Neural crest cell (in vitro differentiated cells): ENCODE results near the gene WWOX. TPM values are rescaled to one million over a fixed set of nuclear protein-coding genes. Genes with fewer than 3 reads are reported as not detected.

Experiments
- DNase-seq: peaks from one replicate; pipeline ENCODE4 v3.0.0; 2021; ENCODE audit warnings: low read depth, mixed read lengths, low spot score
- H3K27ac Mint-ChIP-seq: one replicate; pipeline ENCODE4 v1.8.0; 2021; ENCODE audit warnings: mild to moderate bottlenecking, mixed read lengths; ENCODE audit not compliant: unreplicated experiment
- H3K27me3 Mint-ChIP-seq: 2 replicates; pipeline ENCODE4 v1.8.0; 2021; ENCODE audit warnings: low read depth, mild to moderate bottlenecking, mixed read lengths
- H3K36me3 Mint-ChIP-seq: 2 replicates; pipeline ENCODE4 v1.8.0; 2021; ENCODE audit warnings: low read depth, mild to moderate bottlenecking, mixed read lengths
- H3K4me1 Mint-ChIP-seq: 2 replicates; pipeline ENCODE4 v1.8.0; 2021; ENCODE audit warnings: mixed read lengths
- H3K4me3 Mint-ChIP-seq: one replicate; pipeline ENCODE4 v1.8.0; 2021; ENCODE audit warnings: mild to moderate bottlenecking, mixed read lengths
- H3K9me3 Mint-ChIP-seq: 2 replicates; pipeline ENCODE4 v1.8.0; 2021; ENCODE audit warnings: mixed read lengths
- CTCF ChIP-seq: fragments of 200-600 bp; sonication (generic); conservative IDR thresholded peaks from 2 replicates; pipeline ENCODE4 v1.5.0; 2021; ENCODE audit warnings: antibody characterized with exemption, mild to moderate bottlenecking
- total RNA-seq: library from RNA; stranded (reverse); gene quantifications from 2 replicates; pipeline ENCODE4 v1.2.1, GENCODE V29; 2021

Gene WWOX
- total RNA-seq, 1 donor from 2014 or later, result 30.5 TPM

DNA sequence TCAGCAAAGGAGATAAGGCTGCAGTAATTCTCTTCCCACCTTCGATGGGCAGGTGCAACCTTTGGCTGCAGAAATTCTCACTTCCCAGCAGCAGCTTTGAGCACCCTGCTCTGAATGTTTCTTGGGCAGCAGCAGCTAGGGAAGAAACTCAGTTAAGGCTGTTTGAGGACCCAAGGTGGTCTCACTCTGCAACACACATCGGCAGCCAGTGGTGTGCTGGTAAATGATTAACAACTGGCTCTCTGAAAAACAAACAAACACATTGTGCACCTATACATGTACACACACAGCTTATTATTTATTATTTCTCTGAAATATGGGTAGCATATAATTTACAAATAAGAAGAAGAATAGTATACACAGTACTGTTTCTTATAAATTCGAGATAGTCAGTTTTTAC, 685.8 kb downstream of the WWOX start:
- H3K9me3 Mint-ChIP-seq, result peaks cover 2% of the 10 kb centered on the region
- H3K27ac Mint-ChIP-seq, result no peak overlapping the region
- no peaks in the 10 kb centered on the region for H3K36me3 Mint-ChIP-seq
- no peaks in the 10 kb centered on the region for H3K27me3 Mint-ChIP-seq
- no peak for DNase-seq
- TF ChIP-seq CTCF, result no peak
- H3K4me1 Mint-ChIP-seq, result peaks cover 4% of the 10 kb centered on the region
- H3K4me3 Mint-ChIP-seq, result no peak overlapping the region

DNA sequence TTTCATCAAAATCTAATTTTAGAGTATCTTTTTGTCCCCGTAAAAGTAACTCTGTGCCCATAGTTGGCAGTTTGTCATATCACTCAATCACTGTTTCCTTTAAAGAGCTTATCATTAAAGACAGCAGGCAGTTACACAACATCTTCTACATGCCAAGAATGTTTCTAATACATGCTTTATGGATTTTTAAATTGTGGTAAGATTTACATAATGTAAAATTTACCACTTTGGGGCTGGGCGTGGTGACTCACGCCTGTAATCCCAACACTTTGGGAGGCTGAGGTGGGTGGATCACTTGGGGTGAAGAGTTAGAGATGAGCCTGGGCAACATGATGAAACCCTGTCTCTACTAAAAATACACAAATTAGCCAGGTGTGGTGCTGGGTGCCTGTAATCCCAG, 687.2 kb downstream of the WWOX start:
- H3K4me1 Mint-ChIP-seq, result no peaks in the 10 kb centered on the region
- DNase-seq, result no peak
- peak overlapping the region; percentile 50 for H3K27ac Mint-ChIP-seq
- H3K9me3 Mint-ChIP-seq, result peaks cover 2% of the 10 kb centered on the region
- no peaks in the 10 kb centered on the region for H3K27me3 Mint-ChIP-seq
- no peak overlapping the region for H3K4me3 Mint-ChIP-seq
- no peaks in the 10 kb centered on the region for H3K36me3 Mint-ChIP-seq
- no peak for TF ChIP-seq CTCF

- H3K4me3 Mint-ChIP-seq, result no peak overlapping the region
- no peaks in the 10 kb centered on the region for H3K36me3 Mint-ChIP-seq
- no peaks in the 10 kb centered on the region for H3K27me3 Mint-ChIP-seq
- no peak for TF ChIP-seq CTCF
- DNase-seq, result no peak
- no peak overlapping the region for H3K27ac Mint-ChIP-seq
- H3K4me1 Mint-ChIP-seq, result no peaks in the 10 kb centered on the region
- peaks cover 2% of the 10 kb centered on the region for H3K9me3 Mint-ChIP-seq
Observed at GRCh38 chr16:78788276-78788675, 688.8 kb downstream of the WWOX start.

DNA sequence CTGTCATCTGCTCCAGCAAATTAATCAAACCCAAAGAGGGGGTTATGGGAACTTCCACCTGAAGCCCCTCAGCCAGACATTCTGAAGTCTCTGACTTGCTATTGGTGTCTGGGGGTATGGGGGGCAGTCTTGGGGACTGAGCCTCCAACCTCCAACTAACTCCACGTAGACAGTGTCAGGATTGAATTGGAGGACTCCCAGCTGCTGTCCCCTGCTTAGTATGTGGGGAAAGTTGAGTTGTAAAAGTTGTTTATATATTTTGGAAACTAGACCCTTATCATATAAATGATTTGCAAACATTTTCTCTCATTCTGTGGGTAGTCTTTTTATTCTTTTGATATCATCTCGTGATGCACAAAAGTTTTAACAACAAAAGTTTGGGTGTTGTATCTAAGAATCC, 689.2 kb downstream of the WWOX start:
- no peak for TF ChIP-seq CTCF
- Mint-ChIP-seq H3K36me3 (no peaks in the 10 kb centered on the region), H3K9me3 (peaks cover 2% of the 10 kb centered on the region), H3K27me3 (no peaks in the 10 kb centered on the region), H3K4me1 (no peaks in the 10 kb centered on the region), H3K4me3 (no peak overlapping the region), H3K27ac (no peak overlapping the region)
- DNase-seq, result no peak

GRCh38 chr16:78789561-78789960, 690.1 kb downstream of the WWOX start:
- Mint-ChIP-seq H3K9me3 (peaks cover 2% of the 10 kb centered on the region), H3K36me3 (no peaks in the 10 kb centered on the region), H3K27me3 (no peaks in the 10 kb centered on the region), H3K4me1 (no peaks in the 10 kb centered on the region), H3K27ac (no peak overlapping the region), H3K4me3 (no peak overlapping the region)
- TF ChIP-seq CTCF, result no peak
- no peak for DNase-seq

- no peak overlapping the region for H3K4me3 Mint-ChIP-seq
- no peak for TF ChIP-seq CTCF
- H3K9me3 Mint-ChIP-seq, result peaks cover 2% of the 10 kb centered on the region
- no peaks in the 10 kb centered on the region for H3K27me3 Mint-ChIP-seq
- no peak for DNase-seq
- peaks cover under 1% of the 10 kb centered on the region for H3K4me1 Mint-ChIP-seq
- no peaks in the 10 kb centered on the region for H3K36me3 Mint-ChIP-seq
- no peak overlapping the region for H3K27ac Mint-ChIP-seq
Observed at GRCh38 chr16:78791011-78791410, 691.6 kb downstream of the WWOX start.
